Mesendoderm (in vitro differentiated cells): Measurements from ENCODE around the gene IRF4.
A peak's percentile ranks its signal among the peaks of the same experiment; 100 is the strongest.

Experiments used
- DNase-seq: peaks from one replicate; pipeline ENCODE4 v3.0.0; 2013
- H2AK5ac ChIP-seq: 2 replicates; pipeline ENCODE4 v1.6.1; 2013; ENCODE audit warnings: low read length, inconsistent platforms
- H2BK120ac ChIP-seq: 2 replicates; pipeline ENCODE4 v1.6.1; 2013; ENCODE audit warnings: low read depth, mild to moderate bottlenecking, low read length, moderate library complexity, mixed read lengths
- H2BK15ac ChIP-seq: replicated peaks from 2 replicates; pipeline ENCODE4 v1.6.1; 2013; ENCODE audit warnings: low read depth, mild to moderate bottlenecking, moderate library complexity
- H2BK5ac ChIP-seq: 2 replicates; pipeline ENCODE4 v1.6.1; 2013; ENCODE audit warnings: low read length, inconsistent platforms
- H3K18ac ChIP-seq: 2 replicates; pipeline ENCODE4 v1.6.1; 2013; ENCODE audit warnings: mild to moderate bottlenecking, low read length, mixed read lengths
- H3K23ac ChIP-seq: one replicate; pipeline ENCODE4 v1.6.1; 2013; ENCODE audit warnings: low read length
- H3K27ac ChIP-seq: 2 replicates; pipeline ENCODE4 v1.5.1; 2013; ENCODE audit warnings: low read depth, mild to moderate bottlenecking, inconsistent platforms, low read length, moderate library complexity
- H3K27me3 ChIP-seq: 2 replicates; pipeline ENCODE4 v1.6.1; 2013; ENCODE audit warnings: low read length, control low read depth, mild to moderate bottlenecking, inconsistent platforms; ENCODE audit not compliant: insufficient read depth, poor library complexity
- H3K36me3 ChIP-seq: 2 replicates; pipeline ENCODE4 v1.6.1; 2013; ENCODE audit warnings: low read length, inconsistent platforms; ENCODE audit not compliant: control insufficient read depth, insufficient read depth
- H3K4ac ChIP-seq: one replicate; pipeline ENCODE4 v1.6.1; 2013; ENCODE audit warnings: low read depth, mild to moderate bottlenecking, low read length, moderate library complexity
- H3K4me1 ChIP-seq: 2 replicates; pipeline ENCODE4 v1.6.1; 2013; ENCODE audit warnings: low read depth, low read length, inconsistent platforms; ENCODE audit not compliant: control insufficient read depth
- H3K4me2 ChIP-seq: 2 replicates; pipeline ENCODE4 v1.6.1; 2013; ENCODE audit warnings: low read length
- H3K4me3 ChIP-seq: 2 replicates; pipeline ENCODE4 v1.5.1; 2013; ENCODE audit warnings: mild to moderate bottlenecking, low read length
- H3K56ac ChIP-seq: one replicate; pipeline ENCODE4 v1.6.1; 2013; ENCODE audit warnings: low read length
- H3K79me1 ChIP-seq: 2 replicates; pipeline ENCODE4 v1.6.1; 2013; ENCODE audit warnings: low read length, inconsistent platforms
- H3K79me2 ChIP-seq: 2 replicates; pipeline ENCODE4 v1.6.1; 2013; ENCODE audit warnings: mild to moderate bottlenecking, low read length; ENCODE audit not compliant: control insufficient read depth, insufficient read depth
- H3K9ac ChIP-seq: 2 replicates; pipeline ENCODE4 v1.6.1; 2013; ENCODE audit warnings: low read length, inconsistent platforms
- H4K5ac ChIP-seq: one replicate; pipeline ENCODE4 v1.6.1; 2013; ENCODE audit warnings: low read length
- H4K8ac ChIP-seq: one replicate; pipeline ENCODE4 v1.6.1; 2013; ENCODE audit warnings: low read depth, mild to moderate bottlenecking, control low read depth, low read length, moderate library complexity
- WGBS: extraction: QIAGEN DNeasy Blood & Tissue Kit; methylation state at CpG from one replicate; pipeline ENCODE4 v1.1.7; 2013; ENCODE audit warnings: low lambda C conversion rate, missing lambda C conversion rate; ENCODE audit not compliant: insufficient coverage; ENCODE audit errors: extremely low coverage; 5-methylcytosine and 5-hydroxymethylcytosine counted together

IRF4 gene

GRCh38 chr6:352474-352873, 39.1 kb upstream of the IRF4 start:
- Histone ChIP-seq H4K5ac (no peak overlapping the region), H3K4me3 (no peak overlapping the region)

GRCh38 chr6:352896-353470, 38.6 kb upstream of the IRF4 start:
- no CpG with 5 or more reads among the region's 11 CpGs for WGBS
- Histone ChIP-seq H3K4me1 (no peaks in the 10 kb centered on the region), H3K36me3 (no peaks in the 10 kb centered on the region), H3K4me2 (no peak overlapping the region), H2BK5ac (no peak overlapping the region), H3K18ac (no peak overlapping the region), H3K79me1 (no peaks in the 10 kb centered on the region), H3K4ac (no peak overlapping the region), H3K23ac (no peak overlapping the region), H3K27ac (no peak overlapping the region), H2BK15ac (no peak overlapping the region), H3K27me3 (no peaks in the 10 kb centered on the region), H4K8ac (no peak overlapping the region), H4K5ac (no peak overlapping the region), H3K9ac (no peak overlapping the region), H3K4me3 (no peak overlapping the region), H2AK5ac (no peak overlapping the region), H3K79me2 (no peaks in the 10 kb centered on the region), H3K56ac (no peak overlapping the region), H2BK120ac (no peak overlapping the region)
- peak; percentile 43 for DNase-seq

More at GRCh38 chr6:352474-352873, 39.1 kb upstream of the IRF4 start:
- Histone ChIP-seq H3K9ac (no peak overlapping the region), H2BK5ac (no peak overlapping the region), H3K4me2 (no peak overlapping the region), H3K23ac (no peak overlapping the region), H2BK120ac (no peak overlapping the region), H2BK15ac (no peak overlapping the region), H3K79me2 (no peaks in the 10 kb centered on the region), H3K27me3 (no peaks in the 10 kb centered on the region), H4K8ac (no peak overlapping the region), H3K79me1 (no peaks in the 10 kb centered on the region), H3K36me3 (no peaks in the 10 kb centered on the region), H3K4ac (no peak overlapping the region), H3K18ac (no peak overlapping the region), H3K4me1 (no peaks in the 10 kb centered on the region), H2AK5ac (no peak overlapping the region), H3K56ac (no peak overlapping the region), H3K27ac (no peak overlapping the region)
- no peak for DNase-seq
- no CpG with 5 or more reads among the region's 5 CpGs for WGBS

GRCh38 chr6:353642-354614, 37.6 kb upstream of the IRF4 start:
- Histone ChIP-seq H2BK15ac (no peak overlapping the region), H3K79me1 (no peaks in the 10 kb centered on the region), H3K36me3 (no peaks in the 10 kb centered on the region), H4K8ac (no peak overlapping the region), H3K27me3 (no peaks in the 10 kb centered on the region), H2BK120ac (no peak overlapping the region), H3K4me1 (no peaks in the 10 kb centered on the region), H3K79me2 (no peaks in the 10 kb centered on the region), H3K9ac (no peak overlapping the region), H2BK5ac (no peak overlapping the region), H4K5ac (no peak overlapping the region), H3K4me2 (no peak overlapping the region), H3K56ac (no peak overlapping the region), H3K23ac (no peak overlapping the region), H3K4ac (no peak overlapping the region), H3K4me3 (no peak overlapping the region), H3K18ac (no peak overlapping the region), H3K27ac (no peak overlapping the region), H2AK5ac (no peak overlapping the region)
- no peak for DNase-seq
- WGBS, result no CpG with 5 or more reads among the region's 18 CpGs

DNA sequence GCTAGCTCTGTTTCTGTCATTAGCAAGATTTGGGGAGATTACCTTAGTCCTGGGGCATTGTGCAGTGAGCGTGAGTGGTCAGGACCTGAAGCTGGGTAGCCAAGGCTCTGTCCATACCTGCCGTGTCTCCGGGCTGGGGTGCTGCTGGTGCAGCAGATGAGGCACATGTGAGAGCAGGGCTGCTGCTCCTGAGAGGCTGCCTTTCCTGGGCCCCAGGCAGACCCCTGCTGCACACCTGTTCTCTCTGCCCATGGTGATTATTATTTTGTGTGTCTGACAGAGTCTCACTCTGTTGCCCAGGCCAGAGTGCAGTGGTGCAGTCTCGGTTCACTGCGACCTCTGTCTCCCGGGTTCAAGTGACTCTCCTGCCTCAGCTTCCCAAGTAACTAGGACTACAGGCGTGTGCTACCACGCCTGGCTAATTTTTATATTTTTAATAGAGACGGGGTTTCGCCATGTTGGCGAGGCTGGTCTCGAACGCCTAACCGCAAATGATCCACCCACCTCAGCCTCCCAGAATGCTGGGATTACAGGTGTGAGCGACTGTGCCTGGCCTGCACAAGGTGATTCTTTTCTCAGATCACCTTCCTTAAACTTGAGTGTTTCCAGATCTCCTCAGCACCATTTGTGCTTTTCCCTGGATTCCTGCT, 36.8 kb upstream of the IRF4 start:
- Histone ChIP-seq H4K8ac (no peak overlapping the region), H4K5ac (no peak overlapping the region), H3K79me1 (no peaks in the 10 kb centered on the region), H2BK5ac (no peak overlapping the region), H2BK15ac (no peak overlapping the region), H3K4me1 (no peaks in the 10 kb centered on the region), H3K4ac (no peak overlapping the region), H2BK120ac (no peak overlapping the region), H3K36me3 (no peaks in the 10 kb centered on the region), H3K27me3 (no peaks in the 10 kb centered on the region), H3K18ac (no peak overlapping the region), H3K4me2 (no peak overlapping the region), H3K56ac (no peak overlapping the region), H3K9ac (no peak overlapping the region), H3K79me2 (no peaks in the 10 kb centered on the region), H3K27ac (no peak overlapping the region), H3K23ac (no peak overlapping the region), H3K4me3 (no peak overlapping the region), H2AK5ac (no peak overlapping the region)
- no peak for DNase-seq
- no CpG with 5 or more reads among the region's 15 CpGs for WGBS

- H3K56ac ChIP-seq, result no peak overlapping the region
- H3K79me1 ChIP-seq, result no peaks in the 10 kb centered on the region
- H4K5ac ChIP-seq, result no peak overlapping the region
- H2BK15ac ChIP-seq, result no peak overlapping the region
- H3K27ac ChIP-seq, result no peak overlapping the region
- H3K79me2 ChIP-seq, result no peaks in the 10 kb centered on the region
- no CpG with 5 or more reads among the region's 9 CpGs for WGBS
- H3K27me3 ChIP-seq, result no peaks in the 10 kb centered on the region
- H3K4me3 ChIP-seq, result no peak overlapping the region
- H3K23ac ChIP-seq, result no peak overlapping the region
- no peak overlapping the region for H4K8ac ChIP-seq
- H2AK5ac ChIP-seq, result no peak overlapping the region
- no peak for DNase-seq
- no peak overlapping the region for H3K4me2 ChIP-seq
- no peak overlapping the region for H3K4ac ChIP-seq
- no peak overlapping the region for H2BK120ac ChIP-seq
- H2BK5ac ChIP-seq, result no peak overlapping the region
- H3K36me3 ChIP-seq, result no peaks in the 10 kb centered on the region
- H3K4me1 ChIP-seq, result no peaks in the 10 kb centered on the region
- no peak overlapping the region for H3K18ac ChIP-seq
- H3K9ac ChIP-seq, result no peak overlapping the region
Observed at GRCh38 chr6:355373-356208, 36.0 kb upstream of the IRF4 start.
